HFF-Myc (cell line): ENCODE data around the gene TMEM121B.
"Not testable (repeated sequence)": the region's sequence is repeated elsewhere in the genome, so short reads cannot be mapped to it uniquely, and the experiment has no call there.

Experiments
- DNase-seq: peaks from one replicate; pipeline ENCODE4 v3.0.0-alpha.2; 2011; ENCODE audit warnings: low read depth; ENCODE audit errors: extremely low read depth
- H3K4me3 ChIP-seq: replicated peaks from 2 replicates; pipeline ENCODE4 v1.5.1; 2011; ENCODE audit warnings: low read depth, mild to moderate bottlenecking, control low read depth, low read length
- CTCF ChIP-seq: IDR thresholded peaks from 2 replicates; pipeline ENCODE4 v1.5.1; 2012; ENCODE audit warnings: mild to moderate bottlenecking, low read depth, low read length, control low read depth; ENCODE audit errors: missing control alignments

TMEM121B gene

DNA sequence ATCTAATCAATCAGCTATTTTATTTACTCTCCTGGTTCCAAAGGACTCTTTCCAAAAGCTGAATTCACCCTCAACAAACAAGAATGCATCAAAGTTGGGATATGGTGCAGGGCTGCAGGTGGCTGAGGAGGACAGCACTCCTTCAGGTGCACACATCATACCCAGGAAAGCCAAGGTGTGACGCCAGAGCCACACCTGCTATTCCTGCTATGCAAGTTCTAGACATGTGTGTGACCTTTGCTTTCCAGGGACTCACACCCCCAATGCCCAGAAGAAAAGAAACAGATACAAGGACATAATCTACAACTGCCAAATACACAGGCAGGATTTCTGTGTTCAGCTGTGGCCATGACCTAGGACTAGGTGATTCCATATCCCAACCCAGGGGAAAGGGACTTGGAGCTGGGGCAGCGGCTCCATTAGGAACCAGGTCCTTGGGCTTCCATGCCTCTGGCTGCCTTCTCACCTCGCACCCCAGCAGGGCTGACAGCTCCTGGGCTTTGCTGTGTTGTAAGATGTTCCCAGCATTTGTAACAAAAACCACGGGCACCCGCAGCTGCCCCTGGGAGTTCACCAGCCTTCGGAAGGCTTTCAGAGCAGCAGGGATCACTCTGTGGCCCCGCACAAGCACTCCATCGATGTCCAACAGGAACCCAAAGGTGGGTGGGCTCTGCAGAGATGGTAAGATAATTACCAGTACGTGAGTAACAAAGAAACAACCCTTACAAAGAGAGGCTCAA, 28.1 kb upstream of the TMEM121B start:
- no peak for TF ChIP-seq CTCF
- no peak overlapping the region for H3K4me3 ChIP-seq
- DNase-seq = no peak

DNA sequence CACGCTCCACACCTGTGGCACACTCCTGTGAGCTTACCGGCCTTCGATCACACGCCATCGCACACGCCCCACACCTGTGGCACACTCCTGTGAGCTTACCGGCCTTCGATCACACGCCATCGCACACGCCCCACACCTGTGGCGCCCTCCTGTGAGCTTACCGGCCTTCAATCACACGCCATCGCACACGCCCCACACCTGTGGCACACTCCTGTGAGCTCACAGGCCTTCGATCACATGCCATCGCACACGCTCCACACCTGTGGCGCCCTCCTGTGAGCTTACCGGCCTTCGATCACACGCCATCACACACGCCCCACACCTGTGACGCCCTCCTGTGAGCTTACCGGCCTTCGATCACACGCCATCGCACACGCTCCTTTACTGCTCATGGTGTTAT, 26.3 kb upstream of the TMEM121B start:
- H3K4me3 ChIP-seq, DNase-seq: not testable (repeated sequence)

DNA sequence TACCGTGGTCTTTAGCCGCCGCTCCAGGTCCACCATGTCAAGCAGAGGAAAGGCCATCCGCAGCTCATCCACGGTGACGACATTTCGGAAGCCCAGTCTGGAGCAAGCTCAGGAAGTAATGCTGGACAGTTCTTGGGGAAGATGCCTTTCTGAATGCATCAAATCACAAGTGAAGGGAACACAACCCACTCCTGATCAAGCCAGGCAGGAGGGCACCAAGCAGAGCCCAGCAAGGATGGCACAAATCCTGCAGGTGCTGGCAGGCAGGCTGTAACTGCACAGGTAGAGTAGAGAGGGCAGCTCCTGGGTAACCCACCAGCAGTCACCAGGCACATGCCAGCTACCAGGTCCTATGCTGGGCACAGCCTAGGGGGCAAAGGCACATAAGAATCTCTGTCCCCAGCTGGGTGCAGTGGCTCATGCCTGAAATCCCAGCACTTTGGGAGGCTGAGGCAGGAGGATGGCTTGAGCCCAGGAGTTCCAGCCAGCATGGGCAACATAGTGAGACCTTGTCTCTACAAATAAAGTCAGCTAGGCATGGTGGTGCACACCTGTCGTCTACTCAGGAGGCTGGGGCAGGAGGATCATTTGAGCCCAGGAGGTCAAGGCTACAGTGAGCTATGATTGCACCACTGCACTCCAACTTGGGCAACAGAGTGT, 24.0 kb upstream of the TMEM121B start:
- no peak for TF ChIP-seq CTCF
- DNase-seq = no peak
- no peak overlapping the region for H3K4me3 ChIP-seq

DNA sequence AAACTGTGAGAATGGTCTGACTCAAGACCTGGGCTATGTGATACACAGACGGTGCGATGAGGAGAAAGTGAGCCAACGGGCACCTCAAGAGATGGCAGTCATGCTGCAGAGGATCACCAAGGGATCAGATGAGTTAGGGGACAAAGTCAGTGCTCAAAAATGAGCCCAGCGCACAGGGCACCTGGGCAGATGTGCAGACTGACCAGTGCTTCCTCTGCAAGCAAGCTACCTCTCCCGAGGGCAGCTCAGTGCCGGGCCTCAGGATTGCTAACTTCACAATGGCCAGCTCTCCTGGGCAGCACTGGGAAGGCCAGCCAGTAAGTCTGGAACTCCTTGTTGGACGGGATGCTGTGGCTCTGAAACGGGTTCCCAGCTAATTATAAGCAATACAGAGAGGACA, 22.7 kb upstream of the TMEM121B start:
- DNase-seq = no peak
- no peak for TF ChIP-seq CTCF
- no peak overlapping the region for H3K4me3 ChIP-seq

DNA sequence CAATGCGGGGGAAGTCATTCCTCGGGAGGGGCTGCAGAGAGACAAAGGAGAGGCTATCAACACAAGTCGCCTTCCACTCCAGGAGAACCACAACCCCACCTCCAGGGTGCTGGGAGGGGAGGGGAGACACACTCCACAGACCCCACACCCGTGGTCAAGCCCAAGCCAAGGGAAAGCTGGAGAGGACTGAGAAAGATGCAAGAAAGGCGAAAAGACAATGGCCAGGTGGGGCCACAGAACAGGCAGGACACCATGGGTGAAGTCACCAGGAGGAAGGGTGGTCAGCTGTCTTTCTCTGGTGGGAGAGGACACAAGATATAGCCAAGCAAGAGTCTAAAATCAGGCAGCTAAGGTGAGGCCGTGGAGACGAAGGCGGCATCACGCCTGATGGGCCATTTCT, 21.9 kb upstream of the TMEM121B start:
- DNase-seq = no peak
- TF ChIP-seq CTCF = no peak
- no peak overlapping the region for H3K4me3 ChIP-seq

GRCh38 chr22:17140826-17141766, 19.9 kb upstream of the TMEM121B start:
- DNase-seq = no peak
- no peak for TF ChIP-seq CTCF
- no peak overlapping the region for H3K4me3 ChIP-seq

- no peak for TF ChIP-seq CTCF
- DNase-seq = no peak
- H3K4me3 ChIP-seq = no peak overlapping the region
Observed at GRCh38 chr22:17140022-17140421, 18.9 kb upstream of the TMEM121B start.
